ENCODE measurements around the gene KIRREL2. TPM values are rescaled to one million over a fixed set of nuclear protein-coding genes. Genes with fewer than 3 reads are reported as not detected.

The KIRREL2 gene
- total and polyA plus RNA-seq, 2 of the 8 experiments (the other 6 are each of a cell fraction or from before 2014, with no cell fraction given), result 2.4 to 4.6 TPM

DNA sequence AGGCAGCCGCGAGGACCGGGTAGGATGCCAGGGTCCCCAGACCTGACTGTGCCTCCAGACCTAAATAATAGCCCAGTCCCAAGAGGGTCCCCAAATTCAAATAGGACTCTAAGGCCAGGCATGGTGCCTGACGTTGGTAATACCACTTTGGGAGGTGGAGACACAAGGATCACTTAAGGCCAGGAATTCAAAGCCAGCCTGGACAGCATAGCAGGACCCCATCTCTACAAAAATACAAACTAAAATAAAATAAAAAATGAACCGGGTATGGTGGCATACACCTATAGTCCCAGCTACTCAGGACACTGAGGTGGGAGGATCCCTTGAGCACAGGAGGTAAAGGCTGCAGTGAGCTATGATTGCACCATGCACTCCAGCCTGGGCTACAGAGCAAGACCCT, 6.3 kb downstream of the KIRREL2 start:
- POLR2A ChIA-PET (ENCODE audit: partially characterized antibody), result interaction anchor here (1.2 kb wide), 1 partner anchor 14 kb away, joined by 3 read pairs; no protein-coding TSS in a partner anchor
- Histone ChIP-seq H3K79me2 (ENCODE audit: control insufficient read depth in 1 of 2, insufficient read depth in 2 of 2, low read length in 2 of 2) (no peaks in the 10 kb centered on the region), H2BK12ac (ENCODE audit: low read depth, low read length) (no peak overlapping the region), H3K23ac (ENCODE audit: insufficient read length) (no peak overlapping the region), H3K79me1 (ENCODE audit: low read depth, low read length) (no peaks in the 10 kb centered on the region), H2AFZ (ENCODE audit: low read length) (no peak overlapping the region), H2BK5ac (ENCODE audit: low read depth, low read length) (no peak overlapping the region), H3K9ac (replicated peaks in 1 of 4; ENCODE audit: extremely low read depth in 1 of 4, low read depth in 3 of 4, low read length in 3 of 4) (no peak overlapping the region), H4K20me1 (replicated peaks in 1 of 2; ENCODE audit: control insufficient read depth in 1 of 2, insufficient read depth in 2 of 2, low read length in 2 of 2) (peaks cover 0 to 3% of the 10 kb centered on the region in 2 experiments), H3K27me3 (replicated peaks in 1 of 4; ENCODE audit: control insufficient read depth in 3 of 4, extremely low read depth in 1 of 4, insufficient read depth in 3 of 4, low read length in 3 of 4) (peaks cover 8 to 56% (median 47%) of the 10 kb centered on the region in 4 experiments), H3K23me2 (ENCODE audit: low read depth, low read length) (peaks cover 14% of the 10 kb centered on the region), H4K91ac (replicated peaks; ENCODE audit: insufficient read length, low read length) (no peak overlapping the region), H4K5ac (ENCODE audit: insufficient read length, low read depth, low read length) (no peak overlapping the region), H2BK120ac (replicated peaks; ENCODE audit: low read depth, low read length) (no peak overlapping the region), H3K18ac (ENCODE audit: extremely low read depth, low read length) (no peak overlapping the region), H3K36me3 (ENCODE audit: control insufficient read depth in 2 of 4, insufficient read depth in 4 of 4, low read length in 3 of 4) (no peaks in the 10 kb centered on the region), H4K8ac (ENCODE audit: extremely low read depth, insufficient read depth, low read length) (no peak overlapping the region; the same call in 1 of the 2 replicates), H3K14ac (ENCODE audit: insufficient read length) (no peak overlapping the region), H3K56ac (replicated peaks; ENCODE audit: insufficient read length, low read depth, low read length) (no peak overlapping the region), H3K9me3 (ENCODE audit: insufficient read depth in 2 of 2, low read depth in 1 of 2, low read length in 1 of 2) (no peaks in the 10 kb centered on the region), H3K27ac (ENCODE audit: low read depth, low read length) (no peak overlapping the region), H3K4me2 (ENCODE audit: insufficient read depth in 1 of 2, low read depth in 2 of 2, low read length in 2 of 2) (no peak overlapping the region), H2BK15ac (ENCODE audit: low read length) (no peak overlapping the region), H3K4me1 (replicated peaks in 1 of 4; ENCODE audit: control insufficient read depth in 3 of 4, insufficient read depth in 4 of 4, low read length in 3 of 4) (peaks cover 0 to 19% (median 10%) of the 10 kb centered on the region in 4 experiments; a peak in 5 of 7 replicates), H2BK20ac (ENCODE audit: low read length) (no peak overlapping the region), H3K4me3 (ENCODE audit: extremely low read depth in 1 of 4, insufficient read depth in 2 of 4, low read depth in 3 of 4, low read length in 4 of 4) (no peak overlapping the region), H3K4ac (replicated peaks; ENCODE audit: insufficient read length, low read depth, low read length) (no peak overlapping the region), H2AK5ac (ENCODE audit: low read depth, low read length) (no peak overlapping the region)
- FAIRE-seq (no peak), DNase-seq (ENCODE audit: low read depth in 1 of 2, low spot score in 2 of 2) (no peak)
- CTCF ChIA-PET (ENCODE audit: partially characterized antibody), result interaction anchor here (0.6 to 1.2 kb wide), 5 partner anchors 12 to 1380 kb away, joined by 3 read pairs; no protein-coding TSS in a partner anchor
- TF ChIP-seq EZH2 (IDR thresholded peaks at IDR 0.05; ENCODE audit: low read depth, low read length, severe bottlenecking) (no peak), SIRT6 (IDR thresholded peaks at IDR 0.05; ENCODE audit: low read length) (no peak), CBX5 (IDR thresholded peaks at IDR 0.05; ENCODE audit: low read depth, low read length) (no peak), JUND (IDR thresholded peaks at IDR 0.05; ENCODE audit: low read length) (no peak), SIX5 (IDR thresholded peaks at IDR 0.05; ENCODE audit: low read depth, low read length) (no peak), HDAC6 (IDR thresholded peaks at IDR 0.05; ENCODE audit: low read depth, low read length) (no peak), BRCA1 (IDR thresholded peaks at IDR 0.05; ENCODE audit: low read depth, low read length) (no peak), NRF1 (IDR thresholded peaks at IDR 0.05; ENCODE audit: low read depth, low read length) (no peak), CTBP2 (IDR thresholded peaks at IDR 0.05; ENCODE audit: borderline replicate concordance, insufficient read depth, insufficient read length, low read length) (no peak), CREB1 (IDR thresholded peaks at IDR 0.05) (no peak)
- WGBS, 2 experiments (ENCODE audit: extremely low coverage in 1 of 2, insufficient coverage in 1 of 2, insufficient read length in 1 of 2, insufficient replicate concordance in 2 of 2, low coverage in 1 of 2, low lambda C conversion rate in 2 of 2, missing lambda C conversion rate in 1 of 2), result 90% methylated on average over 5 of the region's 5 CpGs; no CpG with 5 or more reads in 1 of the 2 experiments

All from H1 (cell line).